PC-3 (cell line): ENCODE measurements around the gene MSI2. TPM values are rescaled to one million over a fixed set of nuclear protein-coding genes. Genes with fewer than 3 reads are reported as not detected.

Experiments
- ATAC-seq: fragments of 200-7000 bp; cut with Tn5 transposase; 2 replicates; pipeline ENCODE4 v1.9.1; 2020; ENCODE audit warnings: mild to moderate bottlenecking, moderate library complexity
- BruUV-seq: library from RNA; stranded (reverse); fragments of 400-500 nt; replicated peaks from 2 replicates; lab custom pipeline; 2021; lab: Mats Ljungman, UMichigan
- CTCF ChIA-PET: fragments of 300-600 bp; sonication (Branson Sonifier 250); formaldehyde crosslinking; loops from one replicate; lab custom pipeline; 2022; ENCODE audit warnings: antibody characterized with exemption; lab: Charles Lee
- POLR2A ChIA-PET: fragments of 300-600 bp; sonication (Branson Sonifier 250); formaldehyde crosslinking; loops from one replicate; lab custom pipeline; 2022; ENCODE audit warnings: antibody characterized with exemption; ENCODE audit not compliant: unreplicated experiment; lab: Charles Lee
- DNase-seq: peaks from one replicate; pipeline ENCODE4 v3.0.0-alpha.2; 2015
- H2AFZ ChIP-seq: fragments of 300-600 bp; sonication (generic); 2 replicates; pipeline ENCODE4 v1.6.0; 2016; ENCODE audit warnings: antibody characterized with exemption, low read length
- H3F3A ChIP-seq: fragments of 300-600 bp; sonication (generic); one replicate; pipeline ENCODE4 v1.6.0; 2017; ENCODE audit warnings: antibody characterized with exemption, low read length, control low read depth, mild to moderate bottlenecking; ENCODE audit not compliant: unreplicated experiment
- H3K27ac ChIP-seq: fragments of 300-600 bp; sonication (generic); 2 replicates; pipeline ENCODE4 v1.5.1; 2016; ENCODE audit warnings: mild to moderate bottlenecking, low read length
- H3K27me3 ChIP-seq: fragments of 300-600 bp; sonication (generic); 2 replicates; pipeline ENCODE4 v1.6.1; 2016; ENCODE audit warnings: low read length, mixed read lengths
- H3K36me3 ChIP-seq: fragments of 300-600 bp; sonication (generic); 2 replicates; pipeline ENCODE4 v1.6.1; 2016; ENCODE audit warnings: low read depth, mixed run types, low read length, mixed read lengths
- H3K4me1 ChIP-seq: fragments of 300-600 bp; sonication (generic); 2 replicates; pipeline ENCODE4 v1.5.1; 2016; ENCODE audit warnings: low read length; ENCODE audit not compliant: insufficient read depth
- H3K4me2 ChIP-seq: fragments of 300-600 bp; sonication (generic); 2 replicates; pipeline ENCODE4 v1.6.0; 2016; ENCODE audit warnings: low read length
- H3K4me3 ChIP-seq: fragments of 300-600 bp; sonication (generic); 2 replicates; pipeline ENCODE4 v1.5.1; 2016; ENCODE audit warnings: mild to moderate bottlenecking, low read length, mixed read lengths
- H3K79me2 ChIP-seq: fragments of 300-600 bp; sonication (generic); 2 replicates; pipeline ENCODE4 v1.6.1; 2017; ENCODE audit warnings: low read length, mixed read lengths
- H3K9ac ChIP-seq: fragments of 300-600 bp; sonication (generic); 2 replicates; pipeline ENCODE4 v1.6.0; 2016; ENCODE audit warnings: mild to moderate bottlenecking, low read length
- H3K9me2 ChIP-seq: fragments of 300-600 bp; sonication (generic); replicated peaks from 2 replicates; pipeline ENCODE4 v1.6.1; 2016; ENCODE audit warnings: mixed run types, low read length, mixed read lengths
- H3K9me3 ChIP-seq: fragments of 300-600 bp; sonication (generic); 2 replicates; pipeline ENCODE4 v1.6.1; 2016; ENCODE audit warnings: low read length, mixed read lengths
- H4K20me1 ChIP-seq: fragments of 300-600 bp; sonication (generic); 2 replicates; pipeline ENCODE4 v1.6.1; 2016; ENCODE audit warnings: low read length, mixed read lengths
- CTCF ChIP-seq: fragments of 300-600 bp; sonication (generic); conservative IDR thresholded peaks from 2 replicates; pipeline ENCODE4 v1.5.1; 2017; ENCODE audit warnings: antibody characterized with exemption, low read depth, mild to moderate bottlenecking, low read length
- EZH2 ChIP-seq: fragments of 300-600 bp; sonication (generic); IDR thresholded peaks from one replicate; pipeline ENCODE4 v1.6.1; 2017; ENCODE audit warnings: antibody characterized with exemption, mild to moderate bottlenecking, low read length; ENCODE audit not compliant: unreplicated experiment
- EZH2phosphoT487 ChIP-seq: fragments of 300-600 bp; sonication (generic); IDR thresholded peaks from 2 replicates; pipeline ENCODE4 v1.6.1; 2018; ENCODE audit warnings: mild to moderate bottlenecking, antibody characterized with exemption, low read length, borderline replicate concordance
- intact Hi-C: fragments of 100-400 bp; cut with micrococcal nuclease; formaldehyde crosslinking; loops from 2 replicates; pipeline ENCODE4 v1.9.0; 2023
- total RNA-seq: library from RNA; depleted of rRNA; stranded (reverse); fragments of >200 nt; gene quantifications from 2 replicates; pipeline ENCODE4 v1.2.3, GENCODE V29; 2014

MSI2 gene
- total RNA-seq, 1 experiment from 2014 or later = 54.7 TPM

- no peaks in the 10 kb centered on the region for H3K79me2 ChIP-seq
- TF ChIP-seq CTCF (no peak), EZH2 (no peak), EZH2phosphoT487 (no peak)
- no peak overlapping the region for H3K9ac ChIP-seq
- CTCF ChIA-PET = no interaction called here
- intact Hi-C loops = loop anchor here (5.0 to 10.0 kb wide), 2 partner anchors 143 to 261 kb away; partner anchors contain the start of gene MSI2
- H3K27ac ChIP-seq = no peak overlapping the region
- H3F3A ChIP-seq = no peaks in the 10 kb centered on the region
- no peaks in the 10 kb centered on the region for H3K9me3 ChIP-seq
- H2AFZ ChIP-seq = no peak overlapping the region
- no peaks in the 10 kb centered on the region for H3K9me2 ChIP-seq
- no TSS peak for BruUV-seq
- no peaks in the 10 kb centered on the region for H3K36me3 ChIP-seq
- no peak overlapping the region for H3K4me3 ChIP-seq
- H4K20me1 ChIP-seq = no peaks in the 10 kb centered on the region
- H3K27me3 ChIP-seq = no peaks in the 10 kb centered on the region
- no peak for DNase-seq
- ATAC-seq = peak; percentile 16; the same call in 1 of the 2 replicates
- POLR2A ChIA-PET = no interaction called here
- H3K4me1 ChIP-seq = peaks cover 25% of the 10 kb centered on the region
- H3K4me2 ChIP-seq = no peak overlapping the region
These were observed 261.5 kb downstream of the MSI2 start for GRCh38 chr17:57517632-57518456.

- TF ChIP-seq EZH2phosphoT487 (no peak), CTCF (no peak), EZH2 (no peak)
- Histone ChIP-seq H3K36me3 (no peaks in the 10 kb centered on the region), H3K4me2 (peak overlapping the region; percentile 9; the same call in 1 of the 2 replicates), H3K9me2 (no peaks in the 10 kb centered on the region), H3K9me3 (no peaks in the 10 kb centered on the region), H2AFZ (no peak overlapping the region), H3K27me3 (no peaks in the 10 kb centered on the region), H3K9ac (no peak overlapping the region), H3K27ac (peak overlapping the region; percentile 31), H3K4me1 (peaks cover 32% of the 10 kb centered on the region), H3K4me3 (no peak overlapping the region), H3F3A (no peaks in the 10 kb centered on the region), H3K79me2 (no peaks in the 10 kb centered on the region), H4K20me1 (no peaks in the 10 kb centered on the region)
- DNase-seq (peak; percentile 74), ATAC-seq (peak; percentile 45)
- intact Hi-C loops = loop anchor here (5.0 to 10.0 kb wide), 2 partner anchors 144 to 262 kb away; partner anchors contain the start of gene MSI2
- ChIA-PET CTCF (no interaction called here), POLR2A (no interaction called here)
- no TSS peak for BruUV-seq
These were observed 262.6 kb downstream of the MSI2 start for GRCh38 chr17:57518587-57519581.
